Sigmoid colon (tissue), 4 donors: Measurements from ENCODE around the gene PDZRN3.

Source experiments
- EP300 ChIP-seq, 4 donors: sonication (generic); formaldehyde crosslinking; IDR thresholded peaks; one replicate each; pipeline ENCODE4 v1.6.1; 2017; ENCODE audit warnings: antibody characterized with exemption in 4 of 4
- POLR2A ChIP-seq, 2 donors: fragments of 450-650 bp; IDR thresholded peaks; one replicate each; pipeline ENCODE4 v1.6.1; 2016; ENCODE audit warnings: antibody characterized with exemption in 2 of 2, mild to moderate bottlenecking in 2 of 2, moderate library complexity in 2 of 2
- POLR2AphosphoS5 ChIP-seq, 4 donors: sonication (generic); formaldehyde crosslinking; IDR thresholded peaks; one replicate each; pipeline ENCODE4 v1.6.1; 2017; ENCODE audit warnings: antibody characterized with exemption in 4 of 4
- TF ChIP-seq, protein P1 (sequence below), 4 experiments: fragments of 450-650 bp in 3 of 4; fragments of 200-600 bp in 1 of 4; IDR thresholded peaks; one replicate each; pipeline ENCODE4 v1.5.1; 2016 to 2019; ENCODE audit warnings: antibody characterized with exemption in 4 of 4, mild to moderate bottlenecking in 3 of 4, moderate library complexity in 2 of 4

DNA sequence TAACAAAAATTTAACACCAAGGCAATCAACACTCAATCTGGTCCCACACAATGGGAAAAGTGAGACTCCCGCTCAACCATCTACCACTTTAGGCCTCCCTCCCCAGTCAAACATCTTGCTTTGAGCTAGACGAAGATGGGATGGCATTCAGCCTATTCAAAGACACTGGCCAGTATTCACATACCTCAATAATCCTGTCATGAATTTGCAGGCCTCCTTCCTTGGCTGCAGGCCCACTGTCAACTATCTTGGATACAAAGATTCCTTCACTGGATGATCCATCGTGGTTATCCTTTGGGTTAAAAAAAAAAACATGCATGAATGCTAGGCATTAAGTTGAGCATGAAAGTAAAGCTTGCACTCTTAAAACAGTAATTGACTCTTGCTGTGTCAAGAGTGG, 22.6 kb downstream of the PDZRN3 start:
- TF ChIP-seq, protein P1, sequence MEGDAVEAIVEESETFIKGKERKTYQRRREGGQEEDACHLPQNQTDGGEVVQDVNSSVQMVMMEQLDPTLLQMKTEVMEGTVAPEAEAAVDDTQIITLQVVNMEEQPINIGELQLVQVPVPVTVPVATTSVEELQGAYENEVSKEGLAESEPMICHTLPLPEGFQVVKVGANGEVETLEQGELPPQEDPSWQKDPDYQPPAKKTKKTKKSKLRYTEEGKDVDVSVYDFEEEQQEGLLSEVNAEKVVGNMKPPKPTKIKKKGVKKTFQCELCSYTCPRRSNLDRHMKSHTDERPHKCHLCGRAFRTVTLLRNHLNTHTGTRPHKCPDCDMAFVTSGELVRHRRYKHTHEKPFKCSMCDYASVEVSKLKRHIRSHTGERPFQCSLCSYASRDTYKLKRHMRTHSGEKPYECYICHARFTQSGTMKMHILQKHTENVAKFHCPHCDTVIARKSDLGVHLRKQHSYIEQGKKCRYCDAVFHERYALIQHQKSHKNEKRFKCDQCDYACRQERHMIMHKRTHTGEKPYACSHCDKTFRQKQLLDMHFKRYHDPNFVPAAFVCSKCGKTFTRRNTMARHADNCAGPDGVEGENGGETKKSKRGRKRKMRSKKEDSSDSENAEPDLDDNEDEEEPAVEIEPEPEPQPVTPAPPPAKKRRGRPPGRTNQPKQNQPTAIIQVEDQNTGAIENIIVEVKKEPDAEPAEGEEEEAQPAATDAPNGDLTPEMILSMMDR (IDR thresholded peaks at IDR 0.05) = no peak
- TF ChIP-seq EP300 (IDR thresholded peaks at IDR 0.05) = peak in 1 of 4 donors; percentile 38
- TF ChIP-seq POLR2A (IDR thresholded peaks at IDR 0.05) = no peak
- TF ChIP-seq POLR2AphosphoS5 (IDR thresholded peaks at IDR 0.05) = peak in 3 of 4 donors; percentile 39 to 88 (median 84)
